Right renal cortex interstitium (tissue), 3 donors: ENCODE measurements around the gene AHDC1. TPM values are rescaled to one million over a fixed set of nuclear protein-coding genes. Genes with fewer than 3 reads are reported as not detected.
"Not testable (repeated sequence)": the region's sequence is repeated elsewhere in the genome, so short reads cannot be mapped to it uniquely, and the experiment has no call there.

ENCODE experiments used
- DNase-seq, 3 donors: peaks; one replicate each; pipeline ENCODE4 v3.0.0-alpha.2; 2013; ENCODE audit warnings: low read depth in 3 of 3, low spot score in 2 of 3
- polyA plus RNA-seq, 3 donors: library from polyadenylated mRNA; unstranded; fragments of 120-200 nt; gene quantifications; one replicate each; pipeline ENCODE4 v1.2.1, GENCODE V29; 2013; ENCODE audit not compliant: insufficient read length in 3 of 3

The AHDC1 gene
- polyA plus RNA-seq, 3 donors, result 31.7 to 36.1 (median 36.1) TPM

- no peak for DNase-seq
Observed at GRCh38 chr1:27554759-27555699, 48.9 kb downstream of the AHDC1 start.

GRCh38 chr1:27554293-27554692 lies 49.7 kb downstream of the AHDC1 start:
- DNase-seq, result no peak

GRCh38 chr1:27553823-27554222 lies 50.1 kb downstream of the AHDC1 start:
- DNase-seq, result not testable (repeated sequence)

- no peak for DNase-seq
Observed at GRCh38 chr1:27552911-27553420, 51.0 kb downstream of the AHDC1 start.

GRCh38 chr1:27551953-27552312 lies 52.0 kb downstream of the AHDC1 start:
- DNase-seq, result no peak

GRCh38 chr1:27551170-27551952 lies 52.6 kb downstream of the AHDC1 start:
- DNase-seq, result no peak

GRCh38 chr1:27550510-27551169 lies 53.3 kb downstream of the AHDC1 start:
- no peak for DNase-seq

GRCh38 chr1:27549807-27550408 lies 54.0 kb downstream of the AHDC1 start:
- DNase-seq, result no peak

GRCh38 chr1:27548858-27549719 lies 54.9 kb downstream of the AHDC1 start:
- DNase-seq, result no peak

GRCh38 chr1:27548136-27548853 lies 55.6 kb downstream of the AHDC1 start:
- DNase-seq, result no peak

GRCh38 chr1:27547220-27548116 lies 56.5 kb downstream of the AHDC1 start:
- DNase-seq, result no peak

GRCh38 chr1:27545876-27546275 lies 58.1 kb downstream of the AHDC1 start:
- DNase-seq, result no peak

- no peak for DNase-seq
Observed at GRCh38 chr1:27545271-27545670, 58.7 kb downstream of the AHDC1 start.

GRCh38 chr1:27544834-27545233 lies 59.1 kb downstream of the AHDC1 start:
- DNase-seq, result no peak

GRCh38 chr1:27543284-27543683 lies 60.7 kb downstream of the AHDC1 start:
- DNase-seq, result no peak

GRCh38 chr1:27542463-27543273 lies 61.3 kb downstream of the AHDC1 start:
- DNase-seq, result no peak
